HT-29 (cell line): Measurements from ENCODE around the gene CT45A3. TPM values are rescaled to one million over a fixed set of nuclear protein-coding genes. Genes with fewer than 3 reads are reported as not detected.
"Not testable (repeated sequence)": the region's sequence is repeated elsewhere in the genome, so short reads cannot be mapped to it uniquely, and the experiment has no call there.

ENCODE experiments used
- DNase-seq: peaks from one replicate; pipeline ENCODE4 v3.0.0-alpha.2; 2015; ENCODE audit warnings: low spot score
- small RNA-seq: library from RNA; depleted of rRNA; stranded (forward); fragments of <200 nt; gene quantifications from one replicate; pipeline ENCODE3, GENCODE V24; 2014
- total RNA-seq: library from RNA; depleted of rRNA; stranded (reverse); fragments of >200 nt; shearing (Covaris generic); gene quantifications from 2 replicates; pipeline ENCODE4 v1.2.3, GENCODE V29; 2014; rRNA removed

The CT45A3 gene, protein sequence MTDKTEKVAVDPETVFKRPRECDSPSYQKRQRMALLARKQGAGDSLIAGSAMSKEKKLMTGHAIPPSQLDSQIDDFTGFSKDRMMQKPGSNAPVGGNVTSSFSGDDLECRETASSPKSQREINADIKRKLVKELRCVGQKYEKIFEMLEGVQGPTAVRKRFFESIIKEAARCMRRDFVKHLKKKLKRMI
- not detected in 2 replicates for total RNA-seq

GRCh38 chrX:135768091-135768490, at the start of gene CT45A3:
Gene CT45A3, minus strand, starts transcription at chrX:135768191. Its CDS starts 3,747 bp downstream, at chrX:135764444.
- DNase-seq: not testable (repeated sequence)

- not testable (repeated sequence) for DNase-seq
Measured at GRCh38 chrX:135802687-135803086, 34.7 kb upstream of the CT45A3 start, which contains the start of gene CT45A6. Gene CT45A6, minus strand, starts transcription at chrX:135802787. Its CDS starts 3,794 bp downstream, at chrX:135798993.

GRCh38 chrX:135785403-135785802, 17.4 kb upstream of the CT45A3 start, which contains the start of gene CT45A5:
Gene CT45A5, minus strand, starts transcription at chrX:135785503. Its CDS starts 3,774 bp downstream, at chrX:135781729.
- DNase-seq: not testable (repeated sequence)

DNA sequence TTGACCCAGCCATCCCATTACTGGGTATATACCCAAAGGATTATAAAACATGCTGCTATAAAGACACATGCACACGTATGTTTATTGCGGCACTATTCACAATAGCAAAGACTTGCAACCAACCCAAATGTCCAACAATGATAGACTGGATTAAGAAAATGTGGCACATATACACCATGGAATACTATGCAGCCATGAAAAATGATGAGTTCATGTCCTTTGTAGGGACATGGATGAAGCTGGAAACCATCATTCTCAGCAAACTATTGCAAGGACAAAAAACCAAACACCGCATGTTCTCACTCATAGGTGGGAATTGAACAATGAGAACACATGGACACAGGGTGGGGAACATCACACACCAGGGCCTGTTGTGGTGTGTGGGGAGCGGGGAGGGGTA, 23.3 kb downstream of the CT45A3 start:
- DNase-seq: not testable (repeated sequence)

DNA sequence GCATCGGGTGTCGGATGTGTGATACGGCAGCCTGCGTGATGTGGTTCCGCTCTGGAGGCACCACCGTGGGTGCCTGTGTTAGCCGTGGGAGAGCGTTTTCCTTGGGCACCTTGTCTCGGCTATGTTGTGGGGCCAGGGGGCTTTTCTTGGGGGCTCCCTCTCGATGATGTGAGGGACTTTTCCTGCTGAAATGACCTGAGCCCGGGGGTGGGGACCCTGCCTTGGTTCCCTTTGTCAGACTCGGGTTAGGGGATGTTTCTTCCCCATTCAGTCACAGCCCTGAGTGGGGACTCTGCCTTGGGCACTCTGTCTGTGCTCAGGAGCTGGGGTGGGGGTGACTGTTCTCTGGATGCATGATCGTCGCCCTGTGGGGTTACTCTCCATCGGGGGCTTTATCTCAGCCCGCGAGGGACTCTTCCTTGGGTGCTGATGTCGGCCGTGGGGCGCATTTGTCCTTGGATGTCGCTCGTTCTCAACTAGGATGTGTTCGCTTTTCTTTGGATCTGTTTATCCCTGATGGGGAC, 26.7 kb downstream of the CT45A3 start:
- no peak for DNase-seq

GRCh38 chrX:135740681-135741149, 27.3 kb downstream of the CT45A3 start:
- DNase-seq: peak; percentile 57

DNA sequence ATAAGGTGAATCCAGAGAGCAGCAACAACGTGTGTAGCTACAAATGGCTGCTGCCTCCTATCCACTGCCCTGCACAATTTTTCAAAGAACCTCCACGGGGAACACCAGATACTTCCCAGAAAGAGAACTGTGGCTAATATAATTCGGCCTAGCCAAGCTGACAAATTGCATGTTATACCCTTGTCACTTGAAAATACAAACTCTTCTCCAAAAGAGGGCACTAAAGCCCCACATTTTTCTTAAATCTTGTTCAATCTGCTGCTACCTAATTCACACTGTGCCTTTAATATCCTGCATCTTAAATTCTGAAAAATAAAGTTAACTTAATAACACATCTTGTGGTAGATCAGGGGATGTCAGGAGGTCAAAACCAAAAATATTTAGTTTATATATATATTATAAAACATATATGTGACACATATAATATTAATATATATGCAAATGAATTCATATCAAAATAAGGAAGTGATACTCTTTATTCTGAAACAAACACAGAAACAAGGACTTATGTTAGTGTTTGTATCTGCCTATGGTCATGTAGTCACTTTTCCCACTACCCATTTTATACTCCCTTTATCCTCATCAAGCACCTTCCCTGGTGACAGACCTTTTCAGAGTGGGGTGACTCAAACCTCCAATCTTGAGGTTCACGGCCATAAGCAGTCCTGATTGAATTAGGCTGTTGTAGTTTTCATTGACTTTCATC, 30.5 kb downstream of the CT45A3 start:
- peak; percentile 22 for DNase-seq

DNA sequence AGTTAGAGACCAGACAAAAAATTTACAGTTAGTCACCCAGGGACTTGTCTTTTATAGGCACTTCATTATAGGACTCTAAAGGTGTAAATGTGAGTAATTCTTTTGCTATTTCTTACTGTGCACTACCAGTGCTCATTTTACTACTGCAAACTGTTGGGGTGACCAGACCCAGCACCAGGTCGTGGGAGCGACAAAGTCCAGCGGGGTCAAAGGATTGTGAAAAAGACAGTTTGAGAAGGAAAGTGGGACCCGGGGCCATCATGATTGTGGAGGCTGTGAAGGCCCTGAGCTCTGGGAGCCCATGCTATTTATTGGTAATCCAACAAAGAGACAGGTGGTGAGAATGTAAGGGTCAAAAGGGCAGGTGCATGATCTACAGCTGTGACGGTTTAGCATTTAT, 33.3 kb downstream of the CT45A3 start:
- DNase-seq: not testable (repeated sequence)

DNA sequence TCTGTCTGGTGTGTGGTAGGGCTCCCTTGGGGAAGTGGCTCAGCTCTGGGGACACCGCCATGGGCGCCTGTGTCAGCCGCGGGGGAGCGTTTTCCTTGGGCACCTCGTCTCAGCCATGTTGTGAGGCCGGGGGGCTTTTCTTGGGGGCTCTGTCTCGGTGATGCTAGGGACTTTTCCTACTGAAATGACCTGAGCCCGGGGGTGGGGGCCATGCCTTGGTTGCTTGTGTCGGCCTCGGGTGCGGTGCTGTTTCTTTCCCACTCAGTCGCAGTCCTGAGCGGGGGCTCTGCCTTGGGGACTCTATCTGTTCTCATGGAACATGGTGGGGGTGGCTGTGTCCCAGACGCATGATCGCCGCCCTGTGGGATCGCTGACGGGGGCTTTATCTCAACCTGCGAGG, 54.2 kb downstream of the CT45A3 start:
- no peak for DNase-seq

DNA sequence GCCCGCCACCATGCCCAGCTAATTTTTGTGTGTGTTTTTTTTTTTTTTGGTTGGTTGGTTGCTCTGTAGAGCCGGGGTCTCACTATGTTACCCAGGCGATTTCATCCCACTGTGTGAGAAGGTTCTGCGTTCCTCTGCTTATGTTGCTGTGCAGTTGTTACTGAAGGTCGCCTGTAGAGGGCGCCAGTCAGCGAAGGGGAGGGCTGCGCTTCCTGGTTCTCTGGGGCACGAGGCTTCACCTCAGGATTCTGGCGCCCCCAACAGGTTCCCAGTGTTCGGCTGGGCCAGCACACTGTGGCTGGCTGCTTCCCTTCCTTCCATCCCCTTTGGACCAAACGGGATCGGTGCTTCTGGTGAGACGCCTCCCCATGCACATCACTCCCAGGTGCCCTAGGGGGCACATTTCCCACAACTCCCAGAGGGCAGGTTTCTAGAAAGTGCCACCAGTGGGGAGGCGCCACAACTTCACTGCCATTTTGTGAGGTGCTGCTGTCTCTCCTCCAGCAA, 54.8 kb downstream of the CT45A3 start, which contains the start of gene CT45A1:
Gene CT45A1 (plus strand): TSS at position 457 of the 507 bp plus-strand sequence. CDS start 5,302 bp downstream, outside the sequence.
- DNase-seq: peak; percentile 25

Small RNAs within 50 kb of the gene (small RNA-seq; reads per million reads assigned to genes)
- gene AC240442.1: not detected

Other genes starting within 250 kb of the CT45A3 start
- gene INTS6L, start 247.5 kb downstream of the CT45A3 start, total RNA-seq: 0.36 and 0.68 TPM in 2 replicates
- not detected in 2 replicates for gene CT45A1, start 54.6 kb downstream of the CT45A3 start, total RNA-seq
- not detected in 2 replicates for gene CT45A5, start 17.3 kb upstream of the CT45A3 start, total RNA-seq
- not detected in 2 replicates for gene CT45A6, start 34.6 kb upstream of the CT45A3 start, total RNA-seq
- not detected in 2 replicates for gene CT45A2, start 51.8 kb upstream of the CT45A3 start, total RNA-seq
- not detected in 2 replicates for gene CT45A7, start 69.1 kb upstream of the CT45A3 start, total RNA-seq
- gene CT45A8, start 86.3 kb upstream of the CT45A3 start, total RNA-seq: not detected in 2 replicates
- not detected in 2 replicates for gene CT45A9, start 103.6 kb upstream of the CT45A3 start, total RNA-seq
- not detected in 2 replicates for gene CT45A10, start 125.3 kb upstream of the CT45A3 start, total RNA-seq
- gene SAGE1, start 125.5 kb upstream of the CT45A3 start, total RNA-seq: not detected in 2 replicates
- 8.7 and 9.9 TPM in 2 replicates for gene MMGT1, start 205.8 kb upstream of the CT45A3 start, total RNA-seq
- gene SLC9A6, start 217.2 kb upstream of the CT45A3 start, total RNA-seq: 5.3 and 6.3 TPM in 2 replicates